ENCODE results near the gene PPFIA1.

Gene PPFIA1

GRCh38 chr11:70419307-70420007 is 149.0 kb downstream of the PPFIA1 start:
- no peak for DNase-seq

- no peak for DNase-seq
Observed at GRCh38 chr11:70420008-70420464, 149.5 kb downstream of the PPFIA1 start.

GRCh38 chr11:70420496-70420895 is 150.0 kb downstream of the PPFIA1 start:
- no peak for DNase-seq

- no peak for DNase-seq
Observed at GRCh38 chr11:70421123-70421522, 150.6 kb downstream of the PPFIA1 start.

- no peak for DNase-seq
Observed at GRCh38 chr11:70422692-70423522, 152.4 kb downstream of the PPFIA1 start.

- peak; percentile 62 for DNase-seq
Observed at GRCh38 chr11:70423523-70424505, 153.3 kb downstream of the PPFIA1 start.

- no peak for DNase-seq
Observed at GRCh38 chr11:70424765-70425344, 154.4 kb downstream of the PPFIA1 start.

GRCh38 chr11:70427436-70427835 is 156.9 kb downstream of the PPFIA1 start:
- DNase-seq, result no peak

- DNase-seq, result no peak
Observed at GRCh38 chr11:70428701-70429427, 158.4 kb downstream of the PPFIA1 start.

- DNase-seq, result no peak
Observed at GRCh38 chr11:70429428-70429705, 158.9 kb downstream of the PPFIA1 start.

GRCh38 chr11:70429724-70430521 is 159.4 kb downstream of the PPFIA1 start:
- DNase-seq, result no peak

GRCh38 chr11:70430671-70431574 is 160.4 kb downstream of the PPFIA1 start:
- DNase-seq, result no peak

GRCh38 chr11:70431611-70432010 is 161.1 kb downstream of the PPFIA1 start:
- DNase-seq, result no peak

GRCh38 chr11:70432065-70432464 is 161.6 kb downstream of the PPFIA1 start:
- DNase-seq, result no peak

- DNase-seq, result no peak
Observed at GRCh38 chr11:70432580-70432979, 162.1 kb downstream of the PPFIA1 start.

GRCh38 chr11:70433038-70433437 is 162.5 kb downstream of the PPFIA1 start:
- DNase-seq, result no peak

- no peak for DNase-seq
Observed at GRCh38 chr11:70433526-70433925, 163.0 kb downstream of the PPFIA1 start.
